H9 (cell line): Measurements from ENCODE around the gene PEX5. TPM values are rescaled to one million over a fixed set of nuclear protein-coding genes. Genes with fewer than 3 reads are reported as not detected.
"Not testable (repeated sequence)": the region's sequence is repeated elsewhere in the genome, so short reads cannot be mapped to it uniquely, and the experiment has no call there.

ENCODE experiments used
- DNase-seq: peaks from one replicate; pipeline ENCODE4 v3.0.0-alpha.2; 2017
- H2AFZ ChIP-seq: one replicate; pipeline ENCODE4 v1.6.1; 2013; ENCODE audit warnings: mild to moderate bottlenecking, low read length, control low read depth, moderate library complexity
- H2AK5ac ChIP-seq: 2 replicates; pipeline ENCODE4 v1.6.1; 2013; ENCODE audit warnings: low read length, control low read depth, mixed read lengths; ENCODE audit not compliant: insufficient read length
- H2BK120ac ChIP-seq: one replicate; pipeline ENCODE4 v1.6.1; 2013; ENCODE audit warnings: low read depth, mild to moderate bottlenecking, low read length, control low read depth, inconsistent platforms; ENCODE audit not compliant: poor library complexity, severe bottlenecking
- H2BK12ac ChIP-seq: 2 replicates; pipeline ENCODE4 v1.6.1; 2013; ENCODE audit warnings: low read length, control low read depth, mixed read lengths, low read depth; ENCODE audit not compliant: insufficient read length
- H2BK15ac ChIP-seq: 2 replicates; pipeline ENCODE4 v1.6.1; 2013; ENCODE audit warnings: low read depth, low read length, control low read depth
- H2BK20ac ChIP-seq: one replicate; pipeline ENCODE4 v1.6.1; 2013; ENCODE audit warnings: low read depth, mild to moderate bottlenecking, low read length, control low read depth, inconsistent platforms; ENCODE audit not compliant: poor library complexity, severe bottlenecking
- H2BK5ac ChIP-seq: 2 replicates; pipeline ENCODE4 v1.6.1; 2013; ENCODE audit warnings: low read length, control low read depth, mixed read lengths; ENCODE audit not compliant: insufficient read length
- H3K14ac ChIP-seq: 2 replicates; pipeline ENCODE4 v1.6.1; 2013; ENCODE audit warnings: low read length, control low read depth; ENCODE audit not compliant: insufficient read depth
- H3K18ac ChIP-seq: 2 replicates; pipeline ENCODE4 v1.6.1; 2013; ENCODE audit warnings: low read depth, mild to moderate bottlenecking, mixed read lengths, low read length, control low read depth; ENCODE audit not compliant: insufficient read length
- H3K23ac ChIP-seq: 2 replicates; pipeline ENCODE4 v1.6.1; 2013; ENCODE audit warnings: low read length, control low read depth, mixed read lengths, low read depth; ENCODE audit not compliant: insufficient read length
- H3K23me2 ChIP-seq: 2 replicates; pipeline ENCODE4 v1.6.1; 2013; ENCODE audit warnings: low read depth, mild to moderate bottlenecking, mixed read lengths, low read length, control low read depth; ENCODE audit not compliant: insufficient read length, poor library complexity, severe bottlenecking
- H3K27ac ChIP-seq: 2 replicates; pipeline ENCODE4 v1.5.1; 2013; ENCODE audit warnings: low read length, control low read depth, mixed read lengths, low read depth; ENCODE audit not compliant: insufficient read length
- H3K27me3 ChIP-seq: 2 replicates; pipeline ENCODE4 v1.6.1; 2013; ENCODE audit warnings: low read length, control low read depth, inconsistent platforms; ENCODE audit not compliant: insufficient read depth
- H3K4ac ChIP-seq: 2 replicates; pipeline ENCODE4 v1.6.1; 2013; ENCODE audit warnings: low read depth, mild to moderate bottlenecking, control low read depth, inconsistent platforms, low read length, moderate library complexity
- H3K4me1 ChIP-seq: 2 replicates; pipeline ENCODE4 v1.6.1; 2013; ENCODE audit warnings: low read length, control low read depth, inconsistent platforms; ENCODE audit not compliant: insufficient read depth
- H3K4me2 ChIP-seq: 2 replicates; pipeline ENCODE4 v1.6.1; 2013; ENCODE audit warnings: low read length, control low read depth, mixed read lengths; ENCODE audit not compliant: insufficient read length, insufficient read depth
- H3K56ac ChIP-seq: 2 replicates; pipeline ENCODE4 v1.6.1; 2013; ENCODE audit warnings: low read depth, mild to moderate bottlenecking, mixed read lengths, low read length, control low read depth; ENCODE audit not compliant: insufficient read length
- H3K79me1 ChIP-seq: 2 replicates; pipeline ENCODE4 v1.6.1; 2013; ENCODE audit warnings: low read depth, mild to moderate bottlenecking, moderate library complexity, low read length, control low read depth, inconsistent platforms; ENCODE audit not compliant: insufficient read depth, poor library complexity, severe bottlenecking
- H3K79me2 ChIP-seq: 2 replicates; pipeline ENCODE4 v1.6.1; 2013; ENCODE audit warnings: low read length, control low read depth, inconsistent platforms; ENCODE audit not compliant: insufficient read depth
- H3K9ac ChIP-seq: 2 replicates; pipeline ENCODE4 v1.6.1; 2013; ENCODE audit warnings: low read length, control low read depth, mixed read lengths; ENCODE audit not compliant: insufficient read length; ENCODE audit errors: extremely low read depth
- H3K9me3 ChIP-seq: one replicate; pipeline ENCODE4 v1.6.1; 2013; ENCODE audit warnings: low read depth, low read length, inconsistent platforms; ENCODE audit not compliant: control insufficient read depth
- H3T11ph ChIP-seq: one replicate; pipeline ENCODE4 v1.6.1; 2013; ENCODE audit warnings: mild to moderate bottlenecking, low read length, control low read depth, inconsistent platforms
- H4K20me1 ChIP-seq: one replicate; pipeline ENCODE4 v1.6.1; 2013; ENCODE audit not compliant: control insufficient read depth, insufficient read length, insufficient read depth
- H4K5ac ChIP-seq: 2 replicates; pipeline ENCODE4 v1.6.1; 2013; ENCODE audit warnings: low read depth, mild to moderate bottlenecking, mixed read lengths, low read length, control low read depth; ENCODE audit not compliant: insufficient read length
- H4K8ac ChIP-seq: replicated peaks from 2 replicates; pipeline ENCODE4 v1.6.1; 2013; ENCODE audit warnings: low read length, control low read depth, mixed read lengths, low read depth; ENCODE audit not compliant: insufficient read length
- H4K91ac ChIP-seq: 2 replicates; pipeline ENCODE4 v1.6.1; 2013; ENCODE audit warnings: low read depth, mild to moderate bottlenecking, moderate library complexity, mixed read lengths, low read length, control low read depth; ENCODE audit not compliant: insufficient read length
- H3K27ac Mint-ChIP-seq, 3 experiments: 2 replicates in 2 of 3; 3 replicates in 1 of 3; pipeline ENCODE4 v1.8.0; 2020 to 2021; ENCODE audit warnings: mixed read lengths in 3 of 3, mild to moderate bottlenecking in 1 of 3, moderate library complexity in 1 of 3
- H3K27me3 Mint-ChIP-seq: 2 replicates; pipeline ENCODE4 v1.8.0; 2021; ENCODE audit warnings: low read depth, mild to moderate bottlenecking, moderate library complexity, mixed read lengths
- H3K36me3 Mint-ChIP-seq, 3 experiments: 2 replicates in 2 of 3; 3 replicates in 1 of 3; pipeline ENCODE4 v1.8.0; 2020 to 2021; ENCODE audit warnings: low read depth in 3 of 3, mixed read lengths in 3 of 3; ENCODE audit not compliant: insufficient read depth in 1 of 3
- H3K4me1 Mint-ChIP-seq, 2 experiments: 2 replicates each; pipeline ENCODE4 v1.8.0; 2020; ENCODE audit warnings: mixed read lengths in 2 of 2
- H3K4me3 Mint-ChIP-seq, 2 experiments: 2 replicates in 1 of 2; 3 replicates in 1 of 2; pipeline ENCODE4 v1.8.0; 2020 to 2021; ENCODE audit warnings: mild to moderate bottlenecking in 2 of 2, mixed read lengths in 2 of 2, moderate library complexity in 1 of 2
- H3K9me3 Mint-ChIP-seq, 2 experiments: 2 replicates in 1 of 2; 3 replicates in 1 of 2; pipeline ENCODE4 v1.8.0; 2020; ENCODE audit warnings: mild to moderate bottlenecking in 2 of 2, mixed read lengths in 2 of 2, moderate library complexity in 1 of 2
- WGBS: extraction: QIAGEN DNeasy Blood & Tissue Kit; methylation state at CpG from one replicate; pipeline ENCODE4 v1.1.7; 2013; ENCODE audit warnings: missing lambda C conversion rate, low lambda C conversion rate, mixed read lengths; ENCODE audit not compliant: insufficient read length; ENCODE audit errors: extremely low coverage; 5-methylcytosine and 5-hydroxymethylcytosine counted together
- total RNA-seq: library from RNA; stranded (reverse); gene quantifications from 2 replicates; pipeline ENCODE4 v1.2.1, GENCODE V29; 2021
- TF ChIP-seq, protein P1 (sequence below): fragments of 200-600 bp; sonication (generic); conservative IDR thresholded peaks from 3 replicates; pipeline ENCODE4 v1.8.0; 2021; ENCODE audit warnings: antibody characterized with exemption, mild to moderate bottlenecking

PEX5 gene
- total RNA-seq, 1 experiment from 2014 or later = 40.5 TPM

DNA sequence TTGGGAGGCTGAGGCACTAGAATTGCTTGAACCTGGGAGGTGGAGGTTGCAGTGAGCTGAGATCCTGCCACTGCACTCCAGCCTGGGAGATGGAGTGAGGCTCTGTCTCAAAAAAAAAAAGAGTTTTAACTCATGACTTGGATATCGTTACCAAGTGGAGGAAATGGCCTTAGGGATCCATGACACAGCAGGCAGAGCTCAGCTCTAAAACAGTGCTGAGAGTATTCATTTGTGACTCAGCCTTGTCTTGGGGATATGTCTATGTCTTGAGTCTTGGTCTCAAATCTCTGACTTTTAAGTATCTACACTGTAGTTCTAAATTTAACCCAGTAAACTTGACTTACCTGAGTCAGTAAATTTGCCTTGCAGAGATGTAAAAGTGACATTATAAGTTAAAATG lies 8.8 kb upstream of the PEX5 start:
- no peak overlapping the region for H3K27ac ChIP-seq
- H3K79me2 ChIP-seq = no peaks in the 10 kb centered on the region
- H3K79me1 ChIP-seq = no peaks in the 10 kb centered on the region
- H4K91ac ChIP-seq = no peak overlapping the region
- no peak overlapping the region for H2BK5ac ChIP-seq
- H4K5ac ChIP-seq = no peak overlapping the region
- peaks cover 23% of the 10 kb centered on the region for H3K27me3 Mint-ChIP-seq
- H2BK15ac ChIP-seq = no peak overlapping the region
- H2BK120ac ChIP-seq = no peak overlapping the region
- H2BK12ac ChIP-seq = no peak overlapping the region
- H3K4ac ChIP-seq = no peak overlapping the region
- H3K56ac ChIP-seq = no peak overlapping the region
- TF ChIP-seq, protein P1, sequence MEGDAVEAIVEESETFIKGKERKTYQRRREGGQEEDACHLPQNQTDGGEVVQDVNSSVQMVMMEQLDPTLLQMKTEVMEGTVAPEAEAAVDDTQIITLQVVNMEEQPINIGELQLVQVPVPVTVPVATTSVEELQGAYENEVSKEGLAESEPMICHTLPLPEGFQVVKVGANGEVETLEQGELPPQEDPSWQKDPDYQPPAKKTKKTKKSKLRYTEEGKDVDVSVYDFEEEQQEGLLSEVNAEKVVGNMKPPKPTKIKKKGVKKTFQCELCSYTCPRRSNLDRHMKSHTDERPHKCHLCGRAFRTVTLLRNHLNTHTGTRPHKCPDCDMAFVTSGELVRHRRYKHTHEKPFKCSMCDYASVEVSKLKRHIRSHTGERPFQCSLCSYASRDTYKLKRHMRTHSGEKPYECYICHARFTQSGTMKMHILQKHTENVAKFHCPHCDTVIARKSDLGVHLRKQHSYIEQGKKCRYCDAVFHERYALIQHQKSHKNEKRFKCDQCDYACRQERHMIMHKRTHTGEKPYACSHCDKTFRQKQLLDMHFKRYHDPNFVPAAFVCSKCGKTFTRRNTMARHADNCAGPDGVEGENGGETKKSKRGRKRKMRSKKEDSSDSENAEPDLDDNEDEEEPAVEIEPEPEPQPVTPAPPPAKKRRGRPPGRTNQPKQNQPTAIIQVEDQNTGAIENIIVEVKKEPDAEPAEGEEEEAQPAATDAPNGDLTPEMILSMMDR = no peak
- no peak overlapping the region for H3K9ac ChIP-seq
- no peaks in the 10 kb centered on the region for H4K20me1 ChIP-seq
- H3K23me2 ChIP-seq = no peaks in the 10 kb centered on the region
- WGBS = no CpG with 5 or more reads among the region's 1 CpG
- H3K36me3 Mint-ChIP-seq = peaks cover 0 to 4% (median 1%) of the 10 kb centered on the region in 3 experiments; a peak in 4 of 7 replicates
- H3K4me1 Mint-ChIP-seq = 0 out of 4 replicates have a peak, but pooled peaks cover 0 to under 1% of the 10 kb centered on the region in 2 experiments
- no peak overlapping the region for H3T11ph ChIP-seq
- H3K23ac ChIP-seq = no peak overlapping the region
- no peak overlapping the region for H3K27ac Mint-ChIP-seq
- no peaks in the 10 kb centered on the region for H3K9me3 ChIP-seq
- H4K8ac ChIP-seq = no peak overlapping the region
- H3K4me2 ChIP-seq = no peak overlapping the region
- no peaks in the 10 kb centered on the region for H3K4me1 ChIP-seq
- H3K4me3 Mint-ChIP-seq = no peak overlapping the region
- no peak overlapping the region for H2BK20ac ChIP-seq
- H3K14ac ChIP-seq = no peak overlapping the region
- no peak overlapping the region for H2AFZ ChIP-seq
- H2AK5ac ChIP-seq = no peak overlapping the region
- no peaks in the 10 kb centered on the region for H3K27me3 ChIP-seq
- H3K9me3 Mint-ChIP-seq = peaks cover 17 to 29% of the 10 kb centered on the region in 2 experiments; a peak in 4 of 5 replicates
- no peak for DNase-seq
- no peak overlapping the region for H3K18ac ChIP-seq

DNA sequence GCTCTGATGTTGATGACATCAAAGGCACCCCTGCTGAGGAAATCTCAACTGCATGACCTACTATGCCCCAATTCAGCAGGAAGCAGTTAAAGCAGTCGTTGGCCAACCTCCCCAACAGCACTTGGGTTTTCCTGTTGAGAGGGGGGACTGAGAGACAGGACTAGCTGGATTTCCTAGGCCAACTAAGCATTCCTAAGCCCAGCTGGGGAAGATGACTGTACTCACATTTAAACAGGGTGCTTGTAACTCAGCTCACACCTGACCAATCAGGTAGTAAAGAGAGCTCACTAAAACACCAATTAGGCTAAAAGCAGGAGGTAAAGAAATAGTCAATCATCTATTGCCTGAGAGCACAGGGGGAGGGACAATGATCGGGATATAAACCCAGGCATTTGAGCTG lies 3.4 kb upstream of the PEX5 start:
- H3K27ac ChIP-seq, H3K27me3 Mint-ChIP-seq, H3K56ac ChIP-seq, H4K8ac ChIP-seq, H2BK12ac ChIP-seq, DNase-seq, H3K18ac ChIP-seq, H4K91ac ChIP-seq, H4K5ac ChIP-seq, H3K79me2 ChIP-seq, H3K9me3 Mint-ChIP-seq, H3K79me1 ChIP-seq, H4K20me1 ChIP-seq, H3K9ac ChIP-seq, H2BK20ac ChIP-seq, H3K9me3 ChIP-seq, H3K23ac ChIP-seq, H3K4ac ChIP-seq, H3K4me1 ChIP-seq, H3K14ac ChIP-seq, H2BK120ac ChIP-seq, H2AK5ac ChIP-seq, H2AFZ ChIP-seq, H2BK15ac ChIP-seq, H3K27me3 ChIP-seq, H2BK5ac ChIP-seq, H3T11ph ChIP-seq, H3K27ac Mint-ChIP-seq, H3K36me3 Mint-ChIP-seq, H3K4me3 Mint-ChIP-seq, H3K4me2 ChIP-seq: not testable (repeated sequence)
- no CpG with 5 or more reads among the region's 2 CpGs for WGBS
- peaks cover 15 to 24% of the 10 kb centered on the region in 2 experiments for H3K4me1 Mint-ChIP-seq
- H3K23me2 ChIP-seq = peaks cover 15% of the 10 kb centered on the region
